GM12878 (cell line): Measurements from ENCODE around the gene PTMA.

ENCODE experiments used
- CBFB ChIP-seq: IDR thresholded peaks from 2 replicates; pipeline ENCODE4 v1.6.1; 2016; ENCODE audit warnings: antibody characterized with exemption, low read depth
- CBX5 ChIP-seq: sonication (generic); IDR thresholded peaks from 2 replicates; pipeline ENCODE4 v1.6.1; 2016; ENCODE audit warnings: low read depth, moderate library complexity, mild to moderate bottlenecking, inconsistent platforms
- IKZF1 ChIP-seq: fragments of 450-650 bp; conservative IDR thresholded peaks from 2 replicates; pipeline ENCODE4 v1.6.1; 2017; ENCODE audit warnings: antibody characterized with exemption, mild to moderate bottlenecking
- POLR2A ChIP-seq: IDR thresholded peaks from 2 replicates; pipeline ENCODE4 v1.6.1; 2011; ENCODE audit warnings: low read depth, mild to moderate bottlenecking, low read length
- POLR2AphosphoS5 ChIP-seq: IDR thresholded peaks from 2 replicates; pipeline ENCODE4 v1.6.1; 2011; ENCODE audit warnings: mild to moderate bottlenecking, low read length, inconsistent platforms
- RELA ChIP-seq: fragments of 450-650 bp; IDR thresholded peaks from 2 replicates; pipeline ENCODE4 v1.8.0; 2014; ENCODE audit warnings: borderline replicate concordance; ENCODE audit not compliant: partially characterized antibody
- RFX5 ChIP-seq: IDR thresholded peaks from 2 replicates; pipeline ENCODE4 v1.6.1; 2011; ENCODE audit warnings: low read depth, low read length, improper control_type of control experiment
- SP1 ChIP-seq: IDR thresholded peaks from one replicate; pipeline ENCODE4 v1.6.1; 2011; ENCODE audit warnings: low read depth, low read length
- SUZ12 ChIP-seq: fragments of 200-600 bp; sonication (generic); IDR thresholded peaks from one replicate; pipeline ENCODE4 v1.6.1; 2018; ENCODE audit warnings: antibody characterized with exemption, mild to moderate bottlenecking; ENCODE audit not compliant: unreplicated experiment
- TCF7 ChIP-seq: IDR thresholded peaks from 2 replicates; pipeline ENCODE4 v1.6.1; 2014; ENCODE audit warnings: antibody characterized with exemption, borderline replicate concordance
- YY1 ChIP-seq: IDR thresholded peaks from 2 replicates; pipeline ENCODE4 v1.6.1; 2011; ENCODE audit warnings: low read depth, mild to moderate bottlenecking, low read length
- TF ChIP-seq, protein P1 (sequence below), 3 experiments: IDR thresholded peaks in 2 of 3; conservative IDR thresholded peaks in 1 of 3; 2 replicates each; pipeline ENCODE4 v1.5.1; 2011; ENCODE audit warnings: low read depth in 3 of 3, low read length in 3 of 3, mild to moderate bottlenecking in 3 of 3, control low read depth in 2 of 3, moderate library complexity in 2 of 3, inconsistent platforms in 1 of 3, mixed read lengths in 1 of 3; ENCODE audit not compliant: control insufficient read depth in 2 of 3, insufficient read depth in 1 of 3; ENCODE audit errors: extremely low read depth in 1 of 3
- TF ChIP-seq, protein P2 (sequence below): IDR thresholded peaks from 2 replicates; pipeline ENCODE4 v1.6.1; 2011; ENCODE audit warnings: borderline replicate concordance, low read depth, mild to moderate bottlenecking, moderate library complexity, low read length; ENCODE audit not compliant: insufficient read depth, poor library complexity, severe bottlenecking
- TF ChIP-seq, protein P3 (sequence below): IDR thresholded peaks from 2 replicates; pipeline ENCODE4 v1.6.1; 2012; ENCODE audit warnings: mild to moderate bottlenecking, low read depth, low read length

DNA sequence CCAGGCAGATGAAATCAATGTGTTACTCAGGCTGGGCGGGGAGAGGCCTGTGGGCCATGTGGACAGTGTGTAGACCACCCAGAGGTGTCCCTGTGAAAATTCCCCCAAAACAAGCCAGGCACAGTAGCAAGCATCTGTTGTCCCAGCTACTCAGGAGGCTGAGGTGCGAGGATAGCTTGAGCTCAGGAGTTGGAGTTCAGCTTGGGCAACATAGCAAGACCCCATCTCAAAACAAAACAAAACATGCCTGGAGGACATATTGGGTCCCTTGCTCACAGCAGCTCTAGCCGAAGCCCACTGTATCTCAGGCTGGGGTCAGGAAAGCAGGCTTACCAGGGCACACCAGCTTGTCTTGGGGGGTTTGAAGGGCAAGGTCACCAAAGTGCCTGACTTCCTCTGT lies 4.3 kb upstream of the PTMA start:
- no peak for TF ChIP-seq YY1
- no peak for TF ChIP-seq SP1
- TF ChIP-seq IKZF1 = no peak
- TF ChIP-seq, protein P1, sequence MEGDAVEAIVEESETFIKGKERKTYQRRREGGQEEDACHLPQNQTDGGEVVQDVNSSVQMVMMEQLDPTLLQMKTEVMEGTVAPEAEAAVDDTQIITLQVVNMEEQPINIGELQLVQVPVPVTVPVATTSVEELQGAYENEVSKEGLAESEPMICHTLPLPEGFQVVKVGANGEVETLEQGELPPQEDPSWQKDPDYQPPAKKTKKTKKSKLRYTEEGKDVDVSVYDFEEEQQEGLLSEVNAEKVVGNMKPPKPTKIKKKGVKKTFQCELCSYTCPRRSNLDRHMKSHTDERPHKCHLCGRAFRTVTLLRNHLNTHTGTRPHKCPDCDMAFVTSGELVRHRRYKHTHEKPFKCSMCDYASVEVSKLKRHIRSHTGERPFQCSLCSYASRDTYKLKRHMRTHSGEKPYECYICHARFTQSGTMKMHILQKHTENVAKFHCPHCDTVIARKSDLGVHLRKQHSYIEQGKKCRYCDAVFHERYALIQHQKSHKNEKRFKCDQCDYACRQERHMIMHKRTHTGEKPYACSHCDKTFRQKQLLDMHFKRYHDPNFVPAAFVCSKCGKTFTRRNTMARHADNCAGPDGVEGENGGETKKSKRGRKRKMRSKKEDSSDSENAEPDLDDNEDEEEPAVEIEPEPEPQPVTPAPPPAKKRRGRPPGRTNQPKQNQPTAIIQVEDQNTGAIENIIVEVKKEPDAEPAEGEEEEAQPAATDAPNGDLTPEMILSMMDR (IDR thresholded peaks at IDR 0.05 in 2 of 3, conservative IDR thresholded peaks at IDR 0.05 in 1 of 3; ENCODE audit: control insufficient read depth in 2 of 3, extremely low read depth in 1 of 3, insufficient read depth in 1 of 3, low read depth in 3 of 3, low read length in 3 of 3) = no peak
- TF ChIP-seq CBFB = no peak
- TF ChIP-seq, protein P2, sequence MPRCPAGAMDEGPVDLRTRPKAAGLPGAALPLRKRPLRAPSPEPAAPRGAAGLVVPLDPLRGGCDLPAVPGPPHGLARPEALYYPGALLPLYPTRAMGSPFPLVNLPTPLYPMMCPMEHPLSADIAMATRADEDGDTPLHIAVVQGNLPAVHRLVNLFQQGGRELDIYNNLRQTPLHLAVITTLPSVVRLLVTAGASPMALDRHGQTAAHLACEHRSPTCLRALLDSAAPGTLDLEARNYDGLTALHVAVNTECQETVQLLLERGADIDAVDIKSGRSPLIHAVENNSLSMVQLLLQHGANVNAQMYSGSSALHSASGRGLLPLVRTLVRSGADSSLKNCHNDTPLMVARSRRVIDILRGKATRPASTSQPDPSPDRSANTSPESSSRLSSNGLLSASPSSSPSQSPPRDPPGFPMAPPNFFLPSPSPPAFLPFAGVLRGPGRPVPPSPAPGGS = no peak
- TF ChIP-seq, protein P3, sequence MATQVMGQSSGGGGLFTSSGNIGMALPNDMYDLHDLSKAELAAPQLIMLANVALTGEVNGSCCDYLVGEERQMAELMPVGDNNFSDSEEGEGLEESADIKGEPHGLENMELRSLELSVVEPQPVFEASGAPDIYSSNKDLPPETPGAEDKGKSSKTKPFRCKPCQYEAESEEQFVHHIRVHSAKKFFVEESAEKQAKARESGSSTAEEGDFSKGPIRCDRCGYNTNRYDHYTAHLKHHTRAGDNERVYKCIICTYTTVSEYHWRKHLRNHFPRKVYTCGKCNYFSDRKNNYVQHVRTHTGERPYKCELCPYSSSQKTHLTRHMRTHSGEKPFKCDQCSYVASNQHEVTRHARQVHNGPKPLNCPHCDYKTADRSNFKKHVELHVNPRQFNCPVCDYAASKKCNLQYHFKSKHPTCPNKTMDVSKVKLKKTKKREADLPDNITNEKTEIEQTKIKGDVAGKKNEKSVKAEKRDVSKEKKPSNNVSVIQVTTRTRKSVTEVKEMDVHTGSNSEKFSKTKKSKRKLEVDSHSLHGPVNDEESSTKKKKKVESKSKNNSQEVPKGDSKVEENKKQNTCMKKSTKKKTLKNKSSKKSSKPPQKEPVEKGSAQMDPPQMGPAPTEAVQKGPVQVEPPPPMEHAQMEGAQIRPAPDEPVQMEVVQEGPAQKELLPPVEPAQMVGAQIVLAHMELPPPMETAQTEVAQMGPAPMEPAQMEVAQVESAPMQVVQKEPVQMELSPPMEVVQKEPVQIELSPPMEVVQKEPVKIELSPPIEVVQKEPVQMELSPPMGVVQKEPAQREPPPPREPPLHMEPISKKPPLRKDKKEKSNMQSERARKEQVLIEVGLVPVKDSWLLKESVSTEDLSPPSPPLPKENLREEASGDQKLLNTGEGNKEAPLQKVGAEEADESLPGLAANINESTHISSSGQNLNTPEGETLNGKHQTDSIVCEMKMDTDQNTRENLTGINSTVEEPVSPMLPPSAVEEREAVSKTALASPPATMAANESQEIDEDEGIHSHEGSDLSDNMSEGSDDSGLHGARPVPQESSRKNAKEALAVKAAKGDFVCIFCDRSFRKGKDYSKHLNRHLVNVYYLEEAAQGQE = no peak
- no peak for TF ChIP-seq RELA
- no peak for TF ChIP-seq SUZ12
- TF ChIP-seq CBX5 = no peak
- no peak for TF ChIP-seq POLR2AphosphoS5
- TF ChIP-seq RFX5 = no peak
- no peak for TF ChIP-seq TCF7
- TF ChIP-seq POLR2A = no peak
